Measurements from ENCODE around the gene ALOX5.
"Not testable (repeated sequence)": the region's sequence is repeated elsewhere in the genome, so short reads cannot be mapped to it uniquely, and the experiment has no call there.

The ALOX5 gene

DNA sequence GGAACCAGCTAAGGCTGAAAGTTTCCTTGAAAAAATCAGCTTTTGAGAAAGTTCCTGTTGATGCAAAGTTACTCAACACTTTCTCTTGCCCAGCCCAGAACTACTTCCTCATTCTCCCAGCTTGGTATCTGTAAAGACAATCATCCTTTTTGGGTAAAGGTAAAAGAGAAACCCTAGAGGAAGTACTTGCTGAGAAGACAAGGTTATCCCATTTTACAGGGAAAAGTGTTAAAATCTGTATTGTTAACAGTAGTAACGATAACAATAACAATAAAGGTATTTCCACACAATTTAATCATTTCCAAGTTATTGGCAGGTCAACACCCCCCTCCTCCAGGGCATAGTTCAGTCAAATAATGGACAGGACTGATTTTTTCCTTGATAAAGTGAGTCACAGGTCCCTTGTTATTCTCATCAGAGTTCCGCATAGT, 2.4 kb downstream of the ALOX5 start:
- Histone ChIP-seq H3K36me3 (ENCODE audit: insufficient read depth, low read depth, low read length) (no peaks in the 10 kb centered on the region), H3K27ac (ENCODE audit: low read length) (no peak overlapping the region), H3K4me3 (ENCODE audit: low read length) (no peak overlapping the region), H3K27me3 (ENCODE audit: insufficient read depth, low read length) (peaks cover 53% of the 10 kb centered on the region), H3K9me3 (ENCODE audit: insufficient read depth, low read depth, low read length) (no peaks in the 10 kb centered on the region), H3K9ac (ENCODE audit: low read depth, low read length) (no peak overlapping the region), H3K4me1 (ENCODE audit: insufficient read depth, low read length) (0 out of 2 replicates have a peak, but pooled peaks cover 3% of the 10 kb centered on the region)

DNA sequence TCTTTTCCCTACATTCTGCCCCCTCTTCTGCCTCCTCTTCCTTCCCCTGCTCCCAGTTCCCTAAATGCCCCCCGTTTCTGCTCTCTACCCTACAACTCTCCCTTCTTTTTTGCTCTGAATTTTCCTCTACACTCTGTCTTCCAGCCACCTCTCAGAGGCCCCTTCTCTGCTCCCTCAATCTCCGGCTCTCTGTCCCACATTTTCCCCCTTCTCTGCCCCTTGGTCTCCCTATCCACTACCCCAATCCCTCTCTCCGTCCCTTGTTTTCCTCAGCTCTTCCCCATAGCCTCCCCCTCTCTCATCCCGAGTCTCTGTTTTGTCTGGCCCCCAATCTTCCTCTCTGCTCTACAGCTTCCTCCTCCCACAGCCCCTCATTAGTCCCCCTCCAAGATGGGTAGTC, 3.3 kb downstream of the ALOX5 start:
- Histone ChIP-seq H3K36me3 (ENCODE audit: insufficient read depth, low read depth, low read length) (no peaks in the 10 kb centered on the region), H3K9me3 (ENCODE audit: insufficient read depth, low read depth, low read length) (no peaks in the 10 kb centered on the region), H3K27me3 (ENCODE audit: insufficient read depth, low read length) (peaks cover 44% of the 10 kb centered on the region), H3K27ac (ENCODE audit: low read length) (no peak overlapping the region), H3K4me3 (ENCODE audit: low read length) (no peak overlapping the region), H3K4me1 (ENCODE audit: insufficient read depth, low read length) (0 out of 2 replicates have a peak, but pooled peaks cover 3% of the 10 kb centered on the region), H3K9ac (ENCODE audit: low read depth, low read length) (no peak overlapping the region)

DNA sequence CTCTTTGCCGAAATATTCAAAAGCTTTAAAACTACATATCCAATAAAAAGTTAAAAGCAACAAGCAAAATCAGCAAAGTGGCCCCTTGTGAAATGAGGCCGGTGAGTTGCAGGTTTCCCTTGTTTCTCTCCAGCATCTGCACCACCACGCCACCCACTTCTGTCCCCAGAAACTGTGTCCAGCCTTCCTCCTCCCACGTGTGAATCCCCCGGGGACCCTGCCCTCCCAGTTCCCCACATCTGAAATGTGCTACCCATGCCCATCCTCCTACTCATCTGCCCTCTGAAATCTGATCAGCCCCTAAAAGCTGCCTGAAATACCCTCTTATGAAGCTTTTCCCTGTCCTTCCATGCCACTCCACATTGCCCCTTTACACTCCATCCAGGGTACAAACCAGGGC, 3.8 kb downstream of the ALOX5 start:
- no peak overlapping the region for H3K4me3 ChIP-seq (ENCODE audit: low read length)
- H3K27ac ChIP-seq (ENCODE audit: low read length), result no peak overlapping the region
- no peaks in the 10 kb centered on the region for H3K9me3 ChIP-seq (ENCODE audit: insufficient read depth, low read depth, low read length)
- no peaks in the 10 kb centered on the region for H3K36me3 ChIP-seq (ENCODE audit: insufficient read depth, low read depth, low read length)
- H3K9ac ChIP-seq (ENCODE audit: low read depth, low read length), result no peak overlapping the region
- peaks cover 38% of the 10 kb centered on the region for H3K27me3 ChIP-seq (ENCODE audit: insufficient read depth, low read length)
- H3K4me1 ChIP-seq (ENCODE audit: insufficient read depth, low read length), result 0 out of 2 replicates have a peak, but pooled peaks cover 3% of the 10 kb centered on the region

DNA sequence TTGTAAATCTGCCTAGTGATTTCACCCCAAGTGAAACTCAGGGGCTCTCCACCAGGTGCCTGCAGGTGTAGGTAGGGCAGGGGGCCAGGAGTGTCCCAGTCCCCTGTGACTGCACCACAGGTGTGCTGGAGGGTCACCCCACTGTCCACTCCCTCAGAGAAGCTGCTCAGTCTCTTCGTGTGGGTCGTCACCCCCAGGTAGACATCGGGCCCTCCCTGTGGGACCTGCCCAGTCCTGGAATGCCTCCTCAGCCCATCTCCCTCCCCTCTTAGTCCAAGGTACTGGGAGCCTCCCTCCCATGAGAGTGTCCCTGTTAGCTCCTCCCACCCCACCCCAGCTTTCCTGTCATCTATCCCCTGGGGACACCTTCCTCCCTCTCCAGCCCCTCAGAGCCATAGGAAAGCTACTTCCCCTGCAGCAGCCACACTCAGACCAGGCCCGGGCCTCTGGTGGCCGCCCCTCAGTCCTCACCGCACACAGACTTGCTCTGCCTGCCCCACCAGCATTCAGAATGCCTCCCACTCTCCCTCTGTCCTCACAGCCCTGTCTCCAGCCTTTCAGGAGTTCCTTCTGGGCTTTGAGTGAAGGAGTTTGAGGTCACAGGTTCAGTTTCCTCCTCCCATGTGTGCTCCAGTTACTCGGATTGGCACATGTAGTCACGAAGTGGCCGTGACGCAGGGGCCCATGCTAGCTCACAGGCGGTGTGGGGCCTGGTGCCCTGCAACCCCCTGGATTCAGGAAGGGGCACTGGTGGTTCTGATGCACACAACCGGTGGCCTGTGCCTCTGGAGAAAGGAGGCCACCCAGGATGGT, 5.1 kb downstream of the ALOX5 start:
- Histone ChIP-seq H3K4me3 (ENCODE audit: low read length) (no peak overlapping the region), H3K9ac (ENCODE audit: low read depth, low read length) (no peak overlapping the region), H3K27ac (ENCODE audit: low read length) (no peak overlapping the region), H3K4me1 (ENCODE audit: insufficient read depth, low read length) (0 out of 2 replicates have a peak, but pooled peaks cover 3% of the 10 kb centered on the region), H3K36me3 (ENCODE audit: insufficient read depth, low read depth, low read length) (no peaks in the 10 kb centered on the region), H3K9me3 (ENCODE audit: insufficient read depth, low read depth, low read length) (no peaks in the 10 kb centered on the region), H3K27me3 (ENCODE audit: insufficient read depth, low read length) (peaks cover 27% of the 10 kb centered on the region)

DNA sequence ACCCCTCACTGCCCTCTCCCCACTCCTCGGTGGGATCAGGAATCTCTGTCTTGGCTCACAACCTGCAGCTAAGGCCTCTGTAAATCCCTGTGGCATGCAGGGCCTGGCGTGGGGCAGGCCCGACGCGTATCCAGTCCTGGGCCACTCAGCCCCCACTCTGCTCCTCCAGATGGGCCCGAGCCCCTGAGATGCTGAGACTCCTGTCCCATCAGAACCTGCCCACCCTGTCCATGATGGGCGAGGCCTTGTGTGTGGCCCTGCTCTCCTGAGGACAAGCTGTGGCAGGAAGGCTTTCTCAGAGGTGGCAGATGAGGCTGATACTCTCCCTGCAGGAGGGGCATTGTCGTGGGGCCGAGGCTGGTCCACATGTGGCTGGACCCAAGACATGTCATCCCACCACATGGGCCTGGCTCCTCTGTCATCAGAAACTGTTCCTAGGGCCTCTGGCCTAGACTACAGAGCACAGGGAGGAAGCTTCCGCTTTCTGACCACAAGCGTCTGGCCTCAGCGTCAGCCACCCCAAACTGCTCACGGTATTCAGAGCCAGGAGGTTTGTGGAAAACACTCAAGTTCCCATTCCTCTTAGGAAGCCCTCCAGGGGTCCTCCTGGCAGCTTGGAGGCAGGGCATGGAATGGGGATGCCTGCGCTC, 6.0 kb downstream of the ALOX5 start:
- 0 out of 2 replicates have a peak, but pooled peaks cover 3% of the 10 kb centered on the region for H3K4me1 ChIP-seq (ENCODE audit: insufficient read depth, low read length)
- H3K27ac ChIP-seq (ENCODE audit: low read length), result no peak overlapping the region
- H3K27me3 ChIP-seq (ENCODE audit: insufficient read depth, low read length), result peaks cover 18% of the 10 kb centered on the region
- H3K9ac ChIP-seq (ENCODE audit: low read depth, low read length), result no peak overlapping the region
- no peak overlapping the region for H3K4me3 ChIP-seq (ENCODE audit: low read length)
- no peaks in the 10 kb centered on the region for H3K9me3 ChIP-seq (ENCODE audit: insufficient read depth, low read depth, low read length)
- no peaks in the 10 kb centered on the region for H3K36me3 ChIP-seq (ENCODE audit: insufficient read depth, low read depth, low read length)

DNA sequence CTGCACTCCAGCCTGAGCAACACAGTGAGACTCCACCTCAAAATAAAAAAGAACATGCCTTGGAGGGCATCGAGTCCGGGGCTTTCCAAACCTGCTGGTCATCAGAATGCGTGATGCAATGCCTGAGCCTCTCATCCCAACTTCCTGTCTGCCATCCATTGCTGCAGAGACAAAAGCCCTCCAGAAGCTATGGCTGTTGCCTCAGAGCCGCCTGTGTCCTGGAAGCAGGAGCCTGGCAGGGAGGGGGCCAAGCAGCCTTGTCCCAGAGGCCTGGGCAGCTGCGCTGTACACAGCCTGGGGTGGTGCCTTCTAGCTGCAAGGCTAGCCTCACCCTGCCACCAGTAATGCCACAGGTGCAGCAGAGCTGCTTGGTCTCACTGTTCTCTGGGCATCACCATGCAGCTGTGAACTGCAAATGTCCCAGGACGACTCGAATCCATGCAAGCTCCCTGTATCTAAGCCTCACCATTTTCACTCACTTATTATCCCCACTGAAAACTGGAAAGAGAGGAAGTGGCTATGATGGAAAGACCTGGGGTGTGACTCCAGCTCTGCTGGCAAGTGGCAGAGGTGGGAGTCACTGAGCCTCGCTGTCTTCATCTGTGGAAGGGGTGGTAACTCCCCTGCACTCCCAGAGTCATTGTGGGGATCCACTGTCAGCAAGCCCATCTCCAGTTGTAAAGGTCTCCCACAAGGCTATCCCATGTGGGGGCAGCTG, 7.0 kb downstream of the ALOX5 start:
- Histone ChIP-seq H3K36me3 (ENCODE audit: insufficient read depth, low read depth, low read length) (no peaks in the 10 kb centered on the region), H3K9ac (ENCODE audit: low read depth, low read length) (no peak overlapping the region), H3K4me3 (ENCODE audit: low read length) (no peak overlapping the region)

DNA sequence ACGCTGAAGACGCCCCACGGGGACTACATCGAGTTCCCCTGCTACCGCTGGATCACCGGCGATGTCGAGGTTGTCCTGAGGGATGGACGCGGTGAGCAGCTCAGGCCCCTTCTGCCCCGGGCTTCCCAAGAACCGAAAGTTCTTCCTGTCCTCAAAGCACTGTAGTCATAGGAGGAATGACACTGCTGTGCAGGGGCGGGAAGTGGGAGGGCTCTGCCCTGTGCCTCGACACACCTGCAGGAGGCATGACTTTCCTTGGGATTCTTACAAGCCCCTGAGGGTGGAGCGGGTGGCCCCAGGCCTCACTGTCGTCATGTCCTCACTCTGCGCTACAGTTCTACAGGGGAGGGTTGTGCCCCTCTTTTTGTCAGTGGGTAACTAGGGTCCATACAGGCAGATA, 8.6 kb downstream of the ALOX5 start:
- H3K9ac ChIP-seq (ENCODE audit: low read depth, low read length), result no peak overlapping the region
- H3K9me3 ChIP-seq (ENCODE audit: insufficient read depth, low read depth, low read length), result no peaks in the 10 kb centered on the region
- H3K27me3 ChIP-seq (ENCODE audit: insufficient read depth, low read length), result peaks cover 2% of the 10 kb centered on the region; the same call in 1 of the 2 replicates
- no peaks in the 10 kb centered on the region for H3K36me3 ChIP-seq (ENCODE audit: insufficient read depth, low read depth, low read length)
- no peak overlapping the region for H3K27ac ChIP-seq (ENCODE audit: low read length)
- H3K4me3 ChIP-seq (ENCODE audit: low read length), result no peak overlapping the region
- no peaks in the 10 kb centered on the region for H3K4me1 ChIP-seq (ENCODE audit: insufficient read depth, low read length)

More for the DNA sequence above, 7.0 kb downstream of the ALOX5 start:
- no peaks in the 10 kb centered on the region for H3K9me3 ChIP-seq (ENCODE audit: insufficient read depth, low read depth, low read length)
- no peak overlapping the region for H3K27ac ChIP-seq (ENCODE audit: low read length)
- peaks cover 8% of the 10 kb centered on the region for H3K27me3 ChIP-seq (ENCODE audit: insufficient read depth, low read length)
- H3K4me1 ChIP-seq (ENCODE audit: insufficient read depth, low read length), result 0 out of 2 replicates have a peak, but pooled peaks cover 3% of the 10 kb centered on the region

DNA sequence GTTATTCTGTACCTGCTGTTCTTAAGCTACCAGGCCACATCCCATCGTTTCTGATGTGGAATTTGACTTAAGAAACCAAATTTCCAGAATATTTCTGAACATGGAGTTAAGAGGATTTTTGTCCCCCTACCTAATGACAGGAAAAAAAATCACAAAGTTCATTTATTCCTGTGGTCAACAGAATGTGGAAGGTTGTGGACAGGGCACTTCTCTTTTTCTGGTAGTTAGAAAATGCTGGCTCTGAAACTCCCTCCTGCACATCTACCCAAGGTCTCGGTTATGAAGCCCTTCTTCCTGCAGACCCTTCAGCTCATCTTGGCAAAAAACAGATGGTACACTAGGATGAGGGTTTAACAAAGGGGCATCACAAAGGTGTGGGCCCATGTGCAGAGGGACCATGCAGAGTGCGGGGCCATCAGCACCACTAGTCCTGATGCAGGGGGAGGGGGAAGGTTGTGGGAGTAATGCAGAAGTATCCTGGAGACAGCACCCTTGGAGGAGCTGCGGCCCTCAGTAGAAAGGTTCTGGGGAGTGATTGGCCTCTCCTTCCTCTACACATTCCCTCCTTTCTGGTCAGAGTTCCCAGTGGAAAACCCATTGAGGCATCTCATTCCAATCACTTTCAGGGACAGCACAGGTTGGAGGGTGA, 9.8 kb downstream of the ALOX5 start:
- Histone ChIP-seq H3K36me3 (ENCODE audit: insufficient read depth, low read depth, low read length) (no peaks in the 10 kb centered on the region), H3K9me3 (ENCODE audit: insufficient read depth, low read depth, low read length) (no peaks in the 10 kb centered on the region), H3K27me3 (ENCODE audit: insufficient read depth, low read length) (no peaks in the 10 kb centered on the region; the same call in 1 of the 2 replicates), H3K4me3 (ENCODE audit: low read length) (no peak overlapping the region), H3K4me1 (ENCODE audit: insufficient read depth, low read length) (no peaks in the 10 kb centered on the region), H3K27ac (ENCODE audit: low read length) (no peak overlapping the region), H3K9ac (ENCODE audit: low read depth, low read length) (no peak overlapping the region)

DNA sequence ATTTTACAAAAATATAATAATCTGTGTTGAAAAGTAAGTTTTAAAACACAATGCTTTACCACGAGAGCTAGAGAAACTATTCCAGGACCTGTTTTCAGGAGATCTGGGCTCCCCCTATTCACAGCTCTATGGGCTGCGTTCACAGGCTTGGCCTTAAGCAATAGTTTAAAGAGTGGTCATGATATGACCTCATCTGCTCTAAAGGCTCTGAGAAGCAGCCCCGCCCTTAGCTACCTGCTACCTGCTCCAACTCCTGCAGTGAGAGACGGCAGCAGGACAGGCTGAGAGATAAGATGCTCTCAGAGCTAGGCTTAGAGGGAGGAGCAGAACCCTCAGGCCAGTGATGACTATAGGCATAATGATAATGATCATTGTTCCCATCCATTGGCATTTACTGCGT, 12.6 kb downstream of the ALOX5 start:
- Histone ChIP-seq H3K9me3 (ENCODE audit: insufficient read depth, low read depth, low read length) (no peaks in the 10 kb centered on the region), H3K4me1 (ENCODE audit: insufficient read depth, low read length) (no peaks in the 10 kb centered on the region), H3K4me3 (ENCODE audit: low read length) (no peak overlapping the region), H3K9ac (ENCODE audit: low read depth, low read length) (no peak overlapping the region), H3K27ac (ENCODE audit: low read length) (no peak overlapping the region), H3K27me3 (ENCODE audit: insufficient read depth, low read length) (no peaks in the 10 kb centered on the region; the same call in 1 of the 2 replicates), H3K36me3 (ENCODE audit: insufficient read depth, low read depth, low read length) (no peaks in the 10 kb centered on the region)

DNA sequence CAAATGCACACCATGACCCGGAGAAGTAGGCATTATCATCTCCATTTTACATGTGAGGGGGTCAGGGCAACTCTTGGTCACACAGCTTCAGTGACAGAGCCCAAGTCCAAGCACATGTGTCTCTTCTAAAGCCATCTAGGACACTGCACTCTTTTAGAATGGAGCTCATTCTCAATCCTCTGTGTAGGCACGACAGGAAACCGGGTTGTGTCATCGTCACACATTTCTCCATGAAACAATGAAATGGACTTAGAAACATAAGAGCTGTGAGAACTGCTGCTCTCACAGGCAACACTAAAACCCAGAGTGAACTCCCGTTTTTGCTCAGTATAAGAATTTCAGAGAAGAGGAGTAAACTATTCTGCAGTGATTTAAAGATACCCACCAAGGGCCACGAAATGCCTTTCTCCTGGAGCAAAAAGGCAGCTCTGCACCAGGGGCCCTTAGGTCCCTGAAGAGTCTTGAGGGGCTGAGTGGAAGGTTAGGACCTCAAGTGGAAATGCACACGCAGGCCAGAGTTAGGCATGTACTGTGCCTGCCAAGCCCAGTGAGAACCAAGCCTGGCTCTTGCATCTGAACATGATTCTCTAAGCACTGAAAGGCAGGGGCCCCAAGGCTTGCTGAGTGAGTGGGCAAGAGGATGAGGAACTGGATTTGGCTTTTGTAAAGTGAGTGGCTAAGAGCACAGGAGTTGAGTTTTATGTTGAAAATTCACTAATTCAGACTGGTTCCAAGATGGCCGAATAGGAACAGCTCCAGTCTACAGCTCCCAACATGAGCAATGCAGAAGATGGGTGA, 13.3 kb downstream of the ALOX5 start:
- H3K27me3 ChIP-seq (ENCODE audit: insufficient read depth, low read length), result no peaks in the 10 kb centered on the region; the same call in 1 of the 2 replicates
- H3K36me3 ChIP-seq (ENCODE audit: insufficient read depth, low read depth, low read length), result no peaks in the 10 kb centered on the region

DNA sequence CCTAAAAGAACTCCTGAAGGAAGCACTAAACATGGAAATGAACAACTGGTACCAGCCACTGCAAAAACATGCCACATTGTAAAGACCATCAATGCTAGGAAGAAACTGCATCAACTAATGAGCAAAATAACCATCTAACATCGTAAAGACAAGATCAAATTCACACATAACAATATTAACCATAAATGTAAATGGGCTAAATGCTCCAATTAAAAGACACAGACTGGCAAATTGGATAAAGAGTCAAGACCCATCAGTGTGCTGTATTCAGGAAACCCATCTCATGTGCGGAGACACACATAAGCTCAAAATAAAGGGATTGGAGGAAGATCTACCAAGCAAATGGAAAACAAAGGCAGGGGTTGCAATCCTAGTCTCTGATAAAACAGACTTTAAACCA, 15.7 kb downstream of the ALOX5 start:
- H3K4me1 ChIP-seq (ENCODE audit: insufficient read depth, low read length); H3K27me3 ChIP-seq (ENCODE audit: insufficient read depth, low read length); H3K27ac ChIP-seq (ENCODE audit: low read length); H3K36me3 ChIP-seq (ENCODE audit: insufficient read depth, low read depth, low read length); H3K4me3 ChIP-seq (ENCODE audit: low read length); H3K9me3 ChIP-seq (ENCODE audit: insufficient read depth, low read depth, low read length); H3K9ac ChIP-seq (ENCODE audit: low read depth, low read length): not testable (repeated sequence)

More for the DNA sequence above, 13.3 kb downstream of the ALOX5 start:
- no peak overlapping the region for H3K4me3 ChIP-seq (ENCODE audit: low read length)
- H3K9ac ChIP-seq (ENCODE audit: low read depth, low read length), result no peak overlapping the region
- H3K9me3 ChIP-seq (ENCODE audit: insufficient read depth, low read depth, low read length), result no peaks in the 10 kb centered on the region
- H3K27ac ChIP-seq (ENCODE audit: low read length), result no peak overlapping the region
- H3K4me1 ChIP-seq (ENCODE audit: insufficient read depth, low read length), result no peaks in the 10 kb centered on the region

Measured in iPS-20b (cell line).